Measurements from ENCODE around the gene ZNF213.

GRCh38 chr16:3179651-3180050, 44.8 kb downstream of the ZNF213 start:
- TF ChIP-seq CTCF (IDR thresholded peaks at IDR 0.05; ENCODE audit: poor library complexity, severe bottlenecking) (no peak), EZH2 (IDR thresholded peaks at IDR 0.05; ENCODE audit: borderline replicate concordance, insufficient read depth, low read length, poor library complexity, severe bottlenecking) (no peak), RAD21 (conservative IDR thresholded peaks at IDR 0.05) (no peak), REST (IDR thresholded peaks at IDR 0.05; ENCODE audit: borderline replicate concordance) (no peak)
